Lower leg skin (tissue), 3 donors: ENCODE data around the gene CRAMP1.

Source experiments
- CTCF ChIP-seq, 3 donors: fragments of 450-650 bp; IDR thresholded peaks; one replicate each; pipeline ENCODE4 v1.5.1; 2016; ENCODE audit warnings: antibody characterized with exemption in 3 of 3, mild to moderate bottlenecking in 3 of 3, moderate library complexity in 2 of 3
- POLR2A ChIP-seq, 2 donors: fragments of 450-650 bp; IDR thresholded peaks; one replicate each; pipeline ENCODE4 v1.6.1; 2016 to 2017; ENCODE audit warnings: antibody characterized with exemption in 2 of 2, mild to moderate bottlenecking in 1 of 2, moderate library complexity in 1 of 2

DNA sequence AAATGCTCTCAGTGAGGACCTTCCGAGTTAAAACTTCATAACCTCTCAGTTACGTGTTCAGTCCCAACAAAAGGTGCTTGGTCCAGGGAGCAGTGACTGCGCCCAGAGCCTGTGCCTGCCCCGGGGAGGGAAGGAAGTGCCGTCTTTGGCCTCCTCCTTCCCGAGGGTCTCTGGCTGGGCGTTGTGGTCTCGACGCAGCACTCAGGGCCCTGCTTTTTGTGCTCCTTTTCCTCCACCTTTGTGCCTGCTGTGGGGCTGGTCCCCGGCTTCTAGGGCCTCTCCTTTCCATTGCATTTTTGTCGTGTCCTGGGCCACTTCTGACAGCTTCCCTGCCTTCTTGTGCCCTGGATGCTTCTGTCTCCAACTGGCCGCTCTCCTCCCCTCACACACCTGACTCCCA is 29.1 kb downstream of the CRAMP1 start:
- no peak for TF ChIP-seq CTCF (IDR thresholded peaks at IDR 0.05)
- TF ChIP-seq POLR2A (IDR thresholded peaks at IDR 0.05) = no peak
